Right renal pelvis (tissue), 4 donors: Measurements from ENCODE around the gene MAP1B. TPM values are rescaled to one million over a fixed set of nuclear protein-coding genes. Genes with fewer than 3 reads are reported as not detected.

Source experiments
- DNase-seq, 4 donors: peaks; one replicate each; pipeline ENCODE4 v3.0.0-alpha.2; 2013; ENCODE audit warnings: low read depth in 4 of 4, low spot score in 3 of 4, missing footprints in 1 of 4
- polyA plus RNA-seq, 4 donors: library from polyadenylated mRNA; unstranded; fragments of 120-200 nt; gene quantifications; one replicate each; pipeline ENCODE4 v1.2.1, GENCODE V29; 2013; ENCODE audit not compliant: insufficient read length in 4 of 4

MAP1B gene
- polyA plus RNA-seq, 4 donors = 12.7 to 23.3 (median 13.9) TPM

GRCh38 chr5:72126796-72127195 is 19.5 kb downstream of the MAP1B start:
- no peak for DNase-seq

GRCh38 chr5:72129725-72130124 is 22.4 kb downstream of the MAP1B start:
- no peak for DNase-seq

- no peak for DNase-seq
Measured at GRCh38 chr5:72130351-72130761, 23.1 kb downstream of the MAP1B start.

GRCh38 chr5:72133212-72133990 is 26.1 kb downstream of the MAP1B start:
- no peak for DNase-seq

GRCh38 chr5:72134226-72134899 is 27.1 kb downstream of the MAP1B start:
- DNase-seq = no peak

- DNase-seq = no peak
Measured at GRCh38 chr5:72137826-72138409, 30.6 kb downstream of the MAP1B start.

- DNase-seq = no peak
Measured at GRCh38 chr5:72138943-72139521, 31.8 kb downstream of the MAP1B start.

- no peak for DNase-seq
Measured at GRCh38 chr5:72140711-72141110, 33.4 kb downstream of the MAP1B start.

GRCh38 chr5:72141440-72142355 is 34.4 kb downstream of the MAP1B start:
- DNase-seq = peak in 1 of 4 donors; percentile 25

- no peak for DNase-seq
Measured at GRCh38 chr5:72144762-72145161, 37.5 kb downstream of the MAP1B start.

GRCh38 chr5:72145348-72145747 is 38.1 kb downstream of the MAP1B start:
- DNase-seq = no peak

- DNase-seq = no peak
Measured at GRCh38 chr5:72146056-72146455, 38.8 kb downstream of the MAP1B start.

- no peak for DNase-seq
Measured at GRCh38 chr5:72147569-72147968, 40.3 kb downstream of the MAP1B start.

GRCh38 chr5:72149742-72150141 is 42.5 kb downstream of the MAP1B start:
- no peak for DNase-seq

GRCh38 chr5:72151169-72151568 is 43.9 kb downstream of the MAP1B start:
- no peak for DNase-seq

- no peak for DNase-seq
Measured at GRCh38 chr5:72151646-72152045, 44.4 kb downstream of the MAP1B start.

GRCh38 chr5:72152545-72152944 is 45.3 kb downstream of the MAP1B start:
- no peak for DNase-seq

GRCh38 chr5:72153551-72153950 is 46.3 kb downstream of the MAP1B start:
- no peak for DNase-seq

- DNase-seq = no peak
Measured at GRCh38 chr5:72154076-72154756, 46.9 kb downstream of the MAP1B start.
